Keratinocyte (primary cell): ENCODE measurements around the gene PTPRF. TPM values are rescaled to one million over a fixed set of nuclear protein-coding genes. Genes with fewer than 3 reads are reported as not detected.

Experiments used
- DNase-seq: peaks from one replicate; pipeline ENCODE4 v3.0.0-alpha.2; 2011; ENCODE audit warnings: low read depth, missing footprints, low spot score
- FAIRE-seq: peaks from 2 replicates; lab custom pipeline; 2011; peaks lifted over from hg19 to GRCh38; lab: Jason Lieb, UNC
- H2AFZ ChIP-seq: 2 replicates; pipeline ENCODE4 v1.6.0; 2012; ENCODE audit warnings: low read length, control low read depth, inconsistent platforms; ENCODE audit not compliant: control insufficient read depth
- H3K27ac ChIP-seq: 2 replicates; pipeline ENCODE4 v1.5.1; 2011; ENCODE audit warnings: low read length; ENCODE audit not compliant: control insufficient read depth, insufficient read depth
- H3K27me3 ChIP-seq: 3 replicates; pipeline ENCODE4 v1.6.0; 2011; ENCODE audit warnings: low read length; ENCODE audit not compliant: control insufficient read depth, insufficient read depth; ENCODE audit errors: extremely low read depth
- H3K36me3 ChIP-seq, 2 experiments: 2 replicates in 1 of 2; 3 replicates in 1 of 2; pipeline ENCODE4 v1.5.1; 2011; ENCODE audit warnings: low read length in 2 of 2, mild to moderate bottlenecking in 1 of 2; ENCODE audit not compliant: control insufficient read depth in 2 of 2, insufficient read depth in 2 of 2; ENCODE audit errors: extremely low read depth in 1 of 2
- H3K4me1 ChIP-seq: 3 replicates; pipeline ENCODE4 v1.5.1; 2011; ENCODE audit warnings: low read length; ENCODE audit not compliant: control insufficient read depth, insufficient read depth; ENCODE audit errors: extremely low read depth
- H3K4me2 ChIP-seq: 3 replicates; pipeline ENCODE4 v1.6.0; 2011; ENCODE audit warnings: low read depth, low read length; ENCODE audit not compliant: control insufficient read depth, insufficient read depth; ENCODE audit errors: extremely low read depth
- H3K4me3 ChIP-seq, 3 experiments: fragments of 200-600 bp in 1 of 3; sonication (generic) in 1 of 3; 2 replicates in 2 of 3; 3 replicates in 1 of 3; pipeline ENCODE4 v1.5.1; 2011 to 2016; ENCODE audit warnings: low read length in 3 of 3, mild to moderate bottlenecking in 3 of 3, control low read depth in 2 of 3, inconsistent platforms in 1 of 3, low read depth in 1 of 3, mixed read lengths in 1 of 3, mixed run types in 1 of 3, moderate library complexity in 1 of 3; ENCODE audit not compliant: control insufficient read depth in 2 of 3, insufficient read depth in 2 of 3; ENCODE audit errors: extremely low read depth in 1 of 3
- H3K79me2 ChIP-seq: 2 replicates; pipeline ENCODE4 v1.6.0; 2012; ENCODE audit warnings: low read length; ENCODE audit not compliant: control insufficient read depth, insufficient read depth
- H3K9ac ChIP-seq: 3 replicates; pipeline ENCODE4 v1.6.0; 2011; ENCODE audit warnings: low read length; ENCODE audit not compliant: control insufficient read depth, insufficient read depth; ENCODE audit errors: extremely low read depth
- H3K9me1 ChIP-seq: 3 replicates; pipeline ENCODE4 v1.6.0; 2011; ENCODE audit warnings: low read length; ENCODE audit not compliant: control insufficient read depth, insufficient read depth; ENCODE audit errors: extremely low read depth
- H3K9me3 ChIP-seq: 2 replicates; pipeline ENCODE4 v1.5.1; 2012; ENCODE audit warnings: low read depth, low read length; ENCODE audit not compliant: control insufficient read depth
- H4K20me1 ChIP-seq: 3 replicates; pipeline ENCODE4 v1.6.0; 2011; ENCODE audit warnings: low read length; ENCODE audit not compliant: control insufficient read depth, insufficient read depth; ENCODE audit errors: extremely low read depth
- EZH2 ChIP-seq: IDR thresholded peaks from one replicate; pipeline ENCODE4 v1.6.1; 2012; ENCODE audit warnings: inconsistent platforms, mild to moderate bottlenecking, low read length, moderate library complexity
- dilution Hi-C: fragments of 300-500 bp; cut with MboI; formaldehyde crosslinking; loops from one replicate; pipeline ENCODE4 v1.7.0; 2020; ENCODE audit warnings: low sequenced_read_pairs; ENCODE audit not compliant: extremely low pct_ligation_motif_present
- polyA plus RNA-seq, 5 experiments: library from polyadenylated mRNA; depleted of rRNA in 3 of 5; stranded (reverse) in 3 of 5; stranded (forward) in 1 of 5; unstranded in 1 of 5; fragments of >200 nt; gene quantifications; 1 replicate in 1 of 5; 2 replicates in 3 of 5; 3 replicates in 1 of 5; pipeline versions ENCODE4 v1.2.1 to v1.2.3, GENCODE V29; 2011 to 2012; ENCODE audit warnings: missing spikeins in 2 of 5, low read depth in 1 of 5, low replicate concordance in 1 of 5
- TF ChIP-seq, protein P1 (sequence below), 3 experiments: IDR thresholded peaks in 1 of 3; conservative IDR thresholded peaks in 1 of 3; optimal IDR thresholded peaks in 1 of 3; 2 replicates in 2 of 3; 3 replicates in 1 of 3; pipeline versions ENCODE3 to v1.5.1; 2011; ENCODE audit warnings: low read length in 3 of 3, mild to moderate bottlenecking in 3 of 3, moderate library complexity in 2 of 3, control low read depth in 1 of 3, inconsistent platforms in 1 of 3; ENCODE audit not compliant: insufficient read depth in 2 of 3; ENCODE audit errors: extremely low read depth in 1 of 3

Gene PTPRF
- polyA plus RNA-seq, 1 donor (not counting 4 experiments of a cell fraction or from before 2014, with no cell fraction given), result 161 TPM

DNA sequence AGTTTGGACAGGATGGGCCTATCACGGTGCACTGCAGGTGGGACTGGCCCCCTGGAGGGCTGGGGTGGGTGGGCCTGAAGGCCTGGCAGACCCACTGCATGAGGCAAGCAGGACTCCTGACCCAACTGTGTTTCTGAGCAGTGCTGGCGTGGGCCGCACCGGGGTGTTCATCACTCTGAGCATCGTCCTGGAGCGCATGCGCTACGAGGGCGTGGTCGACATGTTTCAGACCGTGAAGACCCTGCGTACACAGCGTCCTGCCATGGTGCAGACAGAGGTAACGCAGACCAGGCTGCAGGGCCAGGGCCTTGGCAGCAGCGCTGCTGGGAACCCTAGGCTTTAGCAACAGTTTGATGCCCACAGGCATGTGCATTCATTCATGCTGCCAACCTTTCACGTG is 90.3 kb downstream of the PTPRF start:
- no peaks in the 10 kb centered on the region for H3K79me2 ChIP-seq
- H3K9me3 ChIP-seq, result no peaks in the 10 kb centered on the region
- peaks cover 49 to 68% of the 10 kb centered on the region in 2 experiments for H3K36me3 ChIP-seq
- no peak for FAIRE-seq
- no peaks in the 10 kb centered on the region for H3K27me3 ChIP-seq
- H3K4me2 ChIP-seq, result no peak overlapping the region
- no peaks in the 10 kb centered on the region for H3K4me1 ChIP-seq
- no peak overlapping the region for H3K27ac ChIP-seq
- H3K9me1 ChIP-seq, result no peaks in the 10 kb centered on the region
- no peaks in the 10 kb centered on the region for H4K20me1 ChIP-seq
- no peak overlapping the region for H3K4me3 ChIP-seq
- no peak overlapping the region for H3K9ac ChIP-seq
- TF ChIP-seq, protein P1, sequence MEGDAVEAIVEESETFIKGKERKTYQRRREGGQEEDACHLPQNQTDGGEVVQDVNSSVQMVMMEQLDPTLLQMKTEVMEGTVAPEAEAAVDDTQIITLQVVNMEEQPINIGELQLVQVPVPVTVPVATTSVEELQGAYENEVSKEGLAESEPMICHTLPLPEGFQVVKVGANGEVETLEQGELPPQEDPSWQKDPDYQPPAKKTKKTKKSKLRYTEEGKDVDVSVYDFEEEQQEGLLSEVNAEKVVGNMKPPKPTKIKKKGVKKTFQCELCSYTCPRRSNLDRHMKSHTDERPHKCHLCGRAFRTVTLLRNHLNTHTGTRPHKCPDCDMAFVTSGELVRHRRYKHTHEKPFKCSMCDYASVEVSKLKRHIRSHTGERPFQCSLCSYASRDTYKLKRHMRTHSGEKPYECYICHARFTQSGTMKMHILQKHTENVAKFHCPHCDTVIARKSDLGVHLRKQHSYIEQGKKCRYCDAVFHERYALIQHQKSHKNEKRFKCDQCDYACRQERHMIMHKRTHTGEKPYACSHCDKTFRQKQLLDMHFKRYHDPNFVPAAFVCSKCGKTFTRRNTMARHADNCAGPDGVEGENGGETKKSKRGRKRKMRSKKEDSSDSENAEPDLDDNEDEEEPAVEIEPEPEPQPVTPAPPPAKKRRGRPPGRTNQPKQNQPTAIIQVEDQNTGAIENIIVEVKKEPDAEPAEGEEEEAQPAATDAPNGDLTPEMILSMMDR (optimal IDR thresholded peaks at IDR 0.05 in 1 of 3, IDR thresholded peaks at IDR 0.05 in 1 of 3, conservative IDR thresholded peaks at IDR 0.05 in 1 of 3; ENCODE audit: extremely low read depth in 1 of 3, insufficient read depth in 2 of 3, low read length in 3 of 3), result no peak
- TF ChIP-seq EZH2, result no peak
- no peak overlapping the region for H2AFZ ChIP-seq
- DNase-seq, result no peak
- dilution Hi-C loops, result no loop called here

DNA sequence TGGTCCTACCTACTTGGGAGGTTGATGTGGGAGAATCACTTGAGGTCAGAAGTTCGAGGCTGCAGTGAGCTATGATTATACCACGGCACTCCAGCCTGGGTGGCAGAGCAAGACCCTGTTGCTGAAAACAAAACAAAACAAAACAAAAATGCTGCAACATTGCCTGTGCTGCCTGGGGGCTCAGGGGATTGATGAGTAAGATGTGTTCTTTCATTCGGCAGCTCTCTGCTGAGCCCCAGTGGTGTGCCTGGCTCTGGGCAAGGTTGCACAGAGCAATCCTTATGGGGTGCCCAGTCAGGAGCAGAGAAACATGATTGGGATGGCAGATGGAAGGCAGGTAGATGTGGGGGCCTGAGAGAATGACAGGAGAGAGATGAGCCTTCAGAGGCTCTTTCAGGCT is 90.7 kb downstream of the PTPRF start:
- dilution Hi-C loops, result no loop called here
- Histone ChIP-seq H3K4me2 (no peak overlapping the region), H3K36me3 (peaks cover 49 to 64% of the 10 kb centered on the region in 2 experiments), H3K79me2 (no peaks in the 10 kb centered on the region), H3K9me1 (no peaks in the 10 kb centered on the region), H3K4me3 (no peak overlapping the region), H3K27ac (no peak overlapping the region), H3K27me3 (no peaks in the 10 kb centered on the region), H3K9me3 (no peaks in the 10 kb centered on the region), H3K4me1 (no peaks in the 10 kb centered on the region), H3K9ac (no peak overlapping the region), H4K20me1 (no peaks in the 10 kb centered on the region), H2AFZ (no peak overlapping the region)
- TF ChIP-seq, protein P1 (optimal IDR thresholded peaks at IDR 0.05 in 1 of 3, IDR thresholded peaks at IDR 0.05 in 1 of 3, conservative IDR thresholded peaks at IDR 0.05 in 1 of 3; ENCODE audit: extremely low read depth in 1 of 3, insufficient read depth in 2 of 3, low read length in 3 of 3), result no peak
- no peak for TF ChIP-seq EZH2
- no peak for FAIRE-seq
- no peak for DNase-seq
